ENCODE data around the gene CCL14. TPM values are rescaled to one million over a fixed set of nuclear protein-coding genes. Genes with fewer than 3 reads are reported as not detected.

CCL14 gene
- total and polyA plus RNA-seq, 4 donors, result 1.9 to 124 (median 40.2) TPM

DNA sequence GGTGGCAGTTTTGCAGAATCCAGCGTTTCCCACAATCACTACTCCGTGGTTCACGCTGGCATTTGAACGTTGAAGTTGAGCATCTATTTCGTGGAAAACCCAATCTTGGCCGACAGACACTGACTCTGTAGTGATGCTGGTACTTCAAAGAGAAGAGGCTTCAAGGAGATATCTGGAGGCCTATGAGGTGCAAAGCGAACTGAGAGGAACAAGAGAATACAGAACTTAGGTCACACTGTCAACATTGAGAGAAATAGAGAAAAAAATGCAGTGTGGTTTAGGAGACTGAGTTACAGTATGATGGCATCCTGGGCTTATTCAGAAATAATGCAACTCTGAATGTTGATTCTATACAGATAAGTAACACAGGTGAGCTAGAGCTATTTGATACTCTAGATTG, 21.3 kb downstream of the CCL14 start (continued):
- TF ChIP-seq HNF4G (IDR thresholded peaks at IDR 0.05) (no peak), GABPA (IDR thresholded peaks at IDR 0.05 in 1 of 2, conservative IDR thresholded peaks at IDR 0.05 in 1 of 2) (no peak), JUND (IDR thresholded peaks at IDR 0.05) (no peak), RAD21 (IDR thresholded peaks at IDR 0.05) (no peak), FOXA1 (IDR thresholded peaks at IDR 0.05) (no peak), SP1 (IDR thresholded peaks at IDR 0.05) (no peak), RXRA (IDR thresholded peaks at IDR 0.05) (no peak), HNF4A (conservative IDR thresholded peaks at IDR 0.05) (no peak)
- TF ChIP-seq, protein P1, sequence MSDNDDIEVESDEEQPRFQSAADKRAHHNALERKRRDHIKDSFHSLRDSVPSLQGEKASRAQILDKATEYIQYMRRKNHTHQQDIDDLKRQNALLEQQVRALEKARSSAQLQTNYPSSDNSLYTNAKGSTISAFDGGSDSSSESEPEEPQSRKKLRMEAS (IDR thresholded peaks at IDR 0.05), result no peak

DNA sequence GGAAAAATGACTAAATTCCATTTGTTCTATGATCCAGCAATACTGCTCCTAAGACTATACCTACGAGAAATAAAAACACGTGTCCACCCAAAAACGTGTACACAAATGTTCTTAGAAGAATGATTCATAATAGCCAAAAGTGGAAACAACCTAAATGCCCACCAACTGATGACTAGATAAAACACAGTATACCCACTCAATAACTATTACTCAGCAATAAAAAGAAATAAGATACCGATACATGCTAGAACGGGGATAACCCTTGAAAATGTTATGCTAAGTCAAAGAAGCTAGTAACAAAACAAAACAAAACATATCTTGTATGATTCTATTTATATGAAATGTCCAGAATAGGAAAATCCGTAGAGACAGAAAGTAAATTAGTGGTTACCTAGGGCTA, 22.9 kb downstream of the CCL14 start:
- no peak overlapping the region for H3K27ac ChIP-seq (ENCODE audit: low read depth in 1 of 2, low read length in 2 of 2)

DNA sequence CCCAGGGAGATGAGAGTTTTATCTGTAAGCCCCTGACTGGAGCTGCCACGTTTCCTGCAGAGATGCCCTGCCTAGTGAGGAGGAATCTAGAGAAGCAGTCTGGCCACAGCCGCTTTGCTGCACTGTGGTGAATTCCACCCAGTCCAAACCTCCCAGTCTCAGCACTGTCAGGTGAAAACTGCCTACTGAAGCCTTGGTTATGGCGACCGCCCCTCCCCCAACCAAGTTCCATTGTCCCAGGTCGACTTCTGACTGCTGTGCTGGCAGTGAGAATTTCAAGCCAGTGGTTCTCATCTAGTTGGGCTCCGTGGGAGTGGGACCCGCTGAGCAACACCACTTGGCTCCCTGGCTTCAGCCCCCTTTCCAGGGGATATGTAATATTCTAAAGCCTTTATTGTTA, 32.8 kb downstream of the CCL14 start:
- H3K27ac ChIP-seq (ENCODE audit: low read depth in 1 of 2, low read length in 2 of 2), result no peak overlapping the region
- no peak for DNase-seq (ENCODE audit: low spot score)
- no peak overlapping the region for H3K4me3 ChIP-seq (ENCODE audit: low read depth in 1 of 3, low read length in 3 of 3)
- H3K36me3 ChIP-seq (ENCODE audit: control insufficient read depth in 4 of 4, insufficient read depth in 3 of 4, low read depth in 1 of 4, low read length in 3 of 4), result no peaks in the 10 kb centered on the region
- TF ChIP-seq, protein P2, sequence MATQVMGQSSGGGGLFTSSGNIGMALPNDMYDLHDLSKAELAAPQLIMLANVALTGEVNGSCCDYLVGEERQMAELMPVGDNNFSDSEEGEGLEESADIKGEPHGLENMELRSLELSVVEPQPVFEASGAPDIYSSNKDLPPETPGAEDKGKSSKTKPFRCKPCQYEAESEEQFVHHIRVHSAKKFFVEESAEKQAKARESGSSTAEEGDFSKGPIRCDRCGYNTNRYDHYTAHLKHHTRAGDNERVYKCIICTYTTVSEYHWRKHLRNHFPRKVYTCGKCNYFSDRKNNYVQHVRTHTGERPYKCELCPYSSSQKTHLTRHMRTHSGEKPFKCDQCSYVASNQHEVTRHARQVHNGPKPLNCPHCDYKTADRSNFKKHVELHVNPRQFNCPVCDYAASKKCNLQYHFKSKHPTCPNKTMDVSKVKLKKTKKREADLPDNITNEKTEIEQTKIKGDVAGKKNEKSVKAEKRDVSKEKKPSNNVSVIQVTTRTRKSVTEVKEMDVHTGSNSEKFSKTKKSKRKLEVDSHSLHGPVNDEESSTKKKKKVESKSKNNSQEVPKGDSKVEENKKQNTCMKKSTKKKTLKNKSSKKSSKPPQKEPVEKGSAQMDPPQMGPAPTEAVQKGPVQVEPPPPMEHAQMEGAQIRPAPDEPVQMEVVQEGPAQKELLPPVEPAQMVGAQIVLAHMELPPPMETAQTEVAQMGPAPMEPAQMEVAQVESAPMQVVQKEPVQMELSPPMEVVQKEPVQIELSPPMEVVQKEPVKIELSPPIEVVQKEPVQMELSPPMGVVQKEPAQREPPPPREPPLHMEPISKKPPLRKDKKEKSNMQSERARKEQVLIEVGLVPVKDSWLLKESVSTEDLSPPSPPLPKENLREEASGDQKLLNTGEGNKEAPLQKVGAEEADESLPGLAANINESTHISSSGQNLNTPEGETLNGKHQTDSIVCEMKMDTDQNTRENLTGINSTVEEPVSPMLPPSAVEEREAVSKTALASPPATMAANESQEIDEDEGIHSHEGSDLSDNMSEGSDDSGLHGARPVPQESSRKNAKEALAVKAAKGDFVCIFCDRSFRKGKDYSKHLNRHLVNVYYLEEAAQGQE (IDR thresholded peaks at IDR 0.05), result no peak
- no peak for TF ChIP-seq JUND (IDR thresholded peaks at IDR 0.05)
- TF ChIP-seq, protein P3, sequence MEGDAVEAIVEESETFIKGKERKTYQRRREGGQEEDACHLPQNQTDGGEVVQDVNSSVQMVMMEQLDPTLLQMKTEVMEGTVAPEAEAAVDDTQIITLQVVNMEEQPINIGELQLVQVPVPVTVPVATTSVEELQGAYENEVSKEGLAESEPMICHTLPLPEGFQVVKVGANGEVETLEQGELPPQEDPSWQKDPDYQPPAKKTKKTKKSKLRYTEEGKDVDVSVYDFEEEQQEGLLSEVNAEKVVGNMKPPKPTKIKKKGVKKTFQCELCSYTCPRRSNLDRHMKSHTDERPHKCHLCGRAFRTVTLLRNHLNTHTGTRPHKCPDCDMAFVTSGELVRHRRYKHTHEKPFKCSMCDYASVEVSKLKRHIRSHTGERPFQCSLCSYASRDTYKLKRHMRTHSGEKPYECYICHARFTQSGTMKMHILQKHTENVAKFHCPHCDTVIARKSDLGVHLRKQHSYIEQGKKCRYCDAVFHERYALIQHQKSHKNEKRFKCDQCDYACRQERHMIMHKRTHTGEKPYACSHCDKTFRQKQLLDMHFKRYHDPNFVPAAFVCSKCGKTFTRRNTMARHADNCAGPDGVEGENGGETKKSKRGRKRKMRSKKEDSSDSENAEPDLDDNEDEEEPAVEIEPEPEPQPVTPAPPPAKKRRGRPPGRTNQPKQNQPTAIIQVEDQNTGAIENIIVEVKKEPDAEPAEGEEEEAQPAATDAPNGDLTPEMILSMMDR (IDR thresholded peaks at IDR 0.05; ENCODE audit: low read depth, low read length, missing input control), result no peak
- TF ChIP-seq FOXA1 (IDR thresholded peaks at IDR 0.05), result no peak
- TF ChIP-seq HNF4G (IDR thresholded peaks at IDR 0.05), result no peak
- no peaks in the 10 kb centered on the region for H3K9me3 ChIP-seq (ENCODE audit: control insufficient read depth in 4 of 4, low read length in 3 of 4)
- H3K4me1 ChIP-seq (ENCODE audit: control insufficient read depth in 4 of 4, insufficient read depth in 4 of 4, low read length in 3 of 4), result no peaks in the 10 kb centered on the region
- 71% methylated on average over 7 of the region's 7 CpGs for WGBS
- no peaks in the 10 kb centered on the region for H3K27me3 ChIP-seq (ENCODE audit: control insufficient read depth in 4 of 4, insufficient read depth in 4 of 4, low read length in 3 of 4)
- no peak overlapping the region for H3K9ac ChIP-seq (ENCODE audit: low read depth in 1 of 2, low read length in 2 of 2)

More for the DNA sequence above, 22.9 kb downstream of the CCL14 start:
- TF ChIP-seq RAD21 (IDR thresholded peaks at IDR 0.05) (no peak), SP1 (IDR thresholded peaks at IDR 0.05) (no peak)
- TF ChIP-seq, protein P4, sequence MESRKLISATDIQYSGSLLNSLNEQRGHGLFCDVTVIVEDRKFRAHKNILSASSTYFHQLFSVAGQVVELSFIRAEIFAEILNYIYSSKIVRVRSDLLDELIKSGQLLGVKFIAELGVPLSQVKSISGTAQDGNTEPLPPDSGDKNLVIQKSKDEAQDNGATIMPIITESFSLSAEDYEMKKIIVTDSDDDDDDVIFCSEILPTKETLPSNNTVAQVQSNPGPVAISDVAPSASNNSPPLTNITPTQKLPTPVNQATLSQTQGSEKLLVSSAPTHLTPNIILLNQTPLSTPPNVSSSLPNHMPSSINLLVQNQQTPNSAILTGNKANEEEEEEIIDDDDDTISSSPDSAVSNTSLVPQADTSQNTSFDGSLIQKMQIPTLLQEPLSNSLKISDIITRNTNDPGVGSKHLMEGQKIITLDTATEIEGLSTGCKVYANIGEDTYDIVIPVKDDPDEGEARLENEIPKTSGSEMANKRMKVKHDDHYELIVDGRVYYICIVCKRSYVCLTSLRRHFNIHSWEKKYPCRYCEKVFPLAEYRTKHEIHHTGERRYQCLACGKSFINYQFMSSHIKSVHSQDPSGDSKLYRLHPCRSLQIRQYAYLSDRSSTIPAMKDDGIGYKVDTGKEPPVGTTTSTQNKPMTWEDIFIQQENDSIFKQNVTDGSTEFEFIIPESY (IDR thresholded peaks at IDR 0.05), result no peak
- DNase-seq (ENCODE audit: low spot score), result no peak
- H3K4me1 ChIP-seq (ENCODE audit: control insufficient read depth in 4 of 4, insufficient read depth in 4 of 4, low read length in 3 of 4), result no peaks in the 10 kb centered on the region
- H3K27me3 ChIP-seq (ENCODE audit: control insufficient read depth in 4 of 4, insufficient read depth in 4 of 4, low read length in 3 of 4), result no peaks in the 10 kb centered on the region
- no peaks in the 10 kb centered on the region for H3K36me3 ChIP-seq (ENCODE audit: control insufficient read depth in 4 of 4, insufficient read depth in 3 of 4, low read depth in 1 of 4, low read length in 3 of 4)
- H3K9me3 ChIP-seq (ENCODE audit: control insufficient read depth in 4 of 4, low read length in 3 of 4), result no peaks in the 10 kb centered on the region
- no peak overlapping the region for H3K9ac ChIP-seq (ENCODE audit: low read depth in 1 of 2, low read length in 2 of 2)
- 90% methylated on average over 6 of the region's 6 CpGs for WGBS
- H3K4me3 ChIP-seq (ENCODE audit: low read depth in 1 of 3, low read length in 3 of 3), result no peak overlapping the region

Data from liver (tissue), 9 donors.